ENCODE results near the gene WDR86.
A peak's percentile ranks its signal among the peaks of the same experiment; 100 is the strongest.

WDR86 gene

DNA sequence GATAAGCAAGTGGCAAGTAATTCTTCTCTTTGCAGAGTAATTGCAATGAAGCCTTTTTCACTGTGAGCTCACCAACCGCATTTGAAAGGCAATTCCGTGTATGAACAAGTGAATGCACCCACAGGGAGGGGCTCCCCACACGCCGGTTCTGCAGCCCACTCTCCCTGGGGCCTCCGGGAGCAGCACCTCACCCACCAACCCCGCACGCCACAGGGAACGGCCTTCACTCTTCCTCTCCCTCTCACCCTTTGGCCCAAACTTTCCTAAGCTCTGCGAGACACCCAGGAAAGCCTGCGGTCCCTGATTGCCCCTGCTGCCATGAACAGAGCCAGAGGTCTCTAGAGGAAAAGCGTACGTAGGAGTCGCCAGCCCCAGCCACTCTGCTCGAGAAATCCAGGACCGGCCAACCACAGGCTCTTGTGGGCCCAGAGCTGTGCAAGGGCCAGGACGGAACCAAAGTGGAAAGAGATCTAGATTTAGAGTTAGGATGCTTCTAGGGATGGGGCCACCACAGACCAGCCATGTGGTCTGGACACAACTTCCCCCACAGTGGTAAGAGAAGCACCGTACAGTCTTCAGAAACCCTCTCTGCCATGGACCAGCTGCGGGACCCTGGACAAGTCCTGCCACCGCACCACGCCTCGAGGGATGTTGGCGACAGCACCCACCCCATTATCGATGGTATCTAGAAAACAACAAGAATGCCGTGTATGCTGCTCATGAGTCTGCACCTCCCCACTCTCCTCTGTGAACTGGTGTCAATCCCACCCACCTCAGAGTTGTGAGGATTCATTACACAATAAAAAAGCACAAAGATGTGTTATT lies 3.6 kb downstream of the WDR86 start:
- DNase-seq, result no peak

DNA sequence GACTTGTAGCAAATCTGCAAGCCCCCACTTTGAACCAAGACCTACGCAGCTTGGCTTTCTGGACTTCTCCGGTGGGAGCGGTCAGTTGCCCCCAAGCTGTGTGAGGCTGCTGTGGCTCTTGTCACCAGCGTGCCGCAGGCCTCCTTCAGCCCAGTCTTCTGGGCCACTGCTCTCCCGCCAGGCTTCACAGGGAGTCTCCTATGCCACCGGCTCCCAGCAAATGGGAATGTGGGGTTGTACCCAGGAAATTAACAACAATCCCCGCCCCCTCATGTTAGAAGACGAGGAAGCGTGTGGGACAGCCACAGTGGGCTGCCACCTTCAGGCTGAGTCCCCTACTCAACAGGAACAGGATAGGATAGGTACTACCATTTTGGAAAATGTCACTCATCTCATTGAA lies 4.2 kb downstream of the WDR86 start:
- no peak for DNase-seq

GRCh38 chr7:151405056-151405455 lies 4.8 kb downstream of the WDR86 start:
- no peak for DNase-seq

GRCh38 chr7:151404216-151405011 lies 5.4 kb downstream of the WDR86 start:
- DNase-seq, result peak; percentile 68 to 82 (median 74)

DNA sequence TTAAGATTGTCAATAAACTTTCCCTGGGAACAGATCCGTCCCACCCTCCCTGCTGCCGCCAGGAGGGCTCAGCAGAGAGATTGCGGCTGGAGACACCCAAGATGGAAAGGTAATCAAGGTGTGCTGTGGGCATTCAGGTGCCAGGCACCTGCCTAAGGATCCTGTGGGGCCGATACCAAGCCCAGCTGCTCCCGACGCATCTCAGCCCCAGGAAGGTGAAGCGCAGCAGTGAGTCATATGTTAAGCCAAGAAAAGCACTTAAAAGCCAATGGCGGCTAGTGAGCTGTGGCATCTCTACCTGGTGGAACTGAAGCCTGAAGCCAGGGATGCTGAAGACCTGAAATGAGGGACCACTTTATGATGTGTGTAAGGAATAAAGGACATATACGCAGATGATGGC lies 6.1 kb downstream of the WDR86 start:
- DNase-seq, result no peak

- no peak for DNase-seq
These were observed 7.6 kb downstream of the WDR86 start for GRCh38 chr7:151402029-151402835.

DNA sequence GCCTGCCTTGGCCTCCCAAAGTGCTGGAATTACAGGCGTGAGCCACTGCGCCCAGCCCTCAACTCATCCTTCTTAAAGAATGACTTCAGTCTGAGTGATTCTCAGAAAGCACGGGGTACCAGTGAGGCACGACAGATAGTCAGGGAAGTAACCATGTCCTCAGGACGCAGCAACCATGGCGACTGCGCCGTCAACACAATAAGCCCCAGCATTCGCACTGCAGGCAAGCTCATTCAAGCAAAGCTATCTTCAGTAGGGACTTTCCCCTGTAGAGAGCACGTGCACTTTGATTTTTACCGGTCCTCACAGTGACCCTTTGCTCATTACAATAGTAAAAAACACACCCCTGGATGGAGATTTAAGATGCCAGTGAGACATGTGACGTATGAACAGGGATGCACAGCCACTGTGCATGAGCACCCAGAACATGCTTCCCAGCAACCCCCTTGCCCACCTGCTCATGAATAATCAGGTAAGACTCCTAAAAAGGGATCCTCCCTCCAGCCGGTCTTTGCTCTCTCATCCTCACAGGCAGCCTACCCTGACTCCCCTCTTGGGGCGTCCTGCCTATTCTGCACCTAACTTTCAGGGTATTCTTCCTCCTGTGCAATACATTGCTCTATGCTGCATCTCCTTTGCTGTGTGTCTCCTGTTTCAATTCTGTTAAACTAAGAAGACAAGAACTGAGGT lies 9.1 kb downstream of the WDR86 start:
- no peak for DNase-seq

DNA sequence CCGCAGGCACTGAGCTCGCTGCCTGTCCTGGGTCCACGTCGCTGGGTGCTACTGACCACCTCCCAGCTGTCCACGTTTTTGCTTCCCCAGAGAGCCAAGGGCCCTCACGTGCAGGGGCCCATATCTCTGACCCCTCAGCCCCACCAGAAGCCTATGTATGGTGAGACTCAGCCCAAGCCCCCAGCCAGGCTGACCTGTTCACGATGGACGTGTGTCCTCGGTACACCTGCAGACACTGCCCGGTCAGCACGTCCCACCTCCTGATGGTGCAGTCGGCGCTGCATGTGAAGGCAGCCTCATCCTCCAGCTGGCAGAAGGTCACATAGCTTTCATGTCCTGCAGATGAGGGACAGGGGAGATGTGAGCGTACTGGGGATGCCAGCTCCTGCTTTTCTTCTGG lies 9.9 kb downstream of the WDR86 start:
- no peak for DNase-seq

DNA sequence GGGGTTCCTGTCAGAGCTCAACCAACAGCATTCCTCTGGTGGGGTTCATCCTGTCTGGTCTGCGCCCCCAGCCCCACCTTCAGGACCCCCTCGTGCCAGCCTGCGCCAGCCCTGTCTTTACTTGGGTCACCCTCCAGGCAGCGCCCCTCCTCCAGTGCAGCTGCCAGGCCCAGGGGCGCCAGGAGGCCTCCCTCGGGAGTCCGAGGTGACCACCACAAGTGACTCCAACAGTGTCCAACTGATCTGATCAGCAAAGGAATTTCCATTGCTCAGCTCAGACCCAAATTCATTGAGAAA lies 10.6 kb downstream of the WDR86 start:
- no peak for DNase-seq

DNA sequence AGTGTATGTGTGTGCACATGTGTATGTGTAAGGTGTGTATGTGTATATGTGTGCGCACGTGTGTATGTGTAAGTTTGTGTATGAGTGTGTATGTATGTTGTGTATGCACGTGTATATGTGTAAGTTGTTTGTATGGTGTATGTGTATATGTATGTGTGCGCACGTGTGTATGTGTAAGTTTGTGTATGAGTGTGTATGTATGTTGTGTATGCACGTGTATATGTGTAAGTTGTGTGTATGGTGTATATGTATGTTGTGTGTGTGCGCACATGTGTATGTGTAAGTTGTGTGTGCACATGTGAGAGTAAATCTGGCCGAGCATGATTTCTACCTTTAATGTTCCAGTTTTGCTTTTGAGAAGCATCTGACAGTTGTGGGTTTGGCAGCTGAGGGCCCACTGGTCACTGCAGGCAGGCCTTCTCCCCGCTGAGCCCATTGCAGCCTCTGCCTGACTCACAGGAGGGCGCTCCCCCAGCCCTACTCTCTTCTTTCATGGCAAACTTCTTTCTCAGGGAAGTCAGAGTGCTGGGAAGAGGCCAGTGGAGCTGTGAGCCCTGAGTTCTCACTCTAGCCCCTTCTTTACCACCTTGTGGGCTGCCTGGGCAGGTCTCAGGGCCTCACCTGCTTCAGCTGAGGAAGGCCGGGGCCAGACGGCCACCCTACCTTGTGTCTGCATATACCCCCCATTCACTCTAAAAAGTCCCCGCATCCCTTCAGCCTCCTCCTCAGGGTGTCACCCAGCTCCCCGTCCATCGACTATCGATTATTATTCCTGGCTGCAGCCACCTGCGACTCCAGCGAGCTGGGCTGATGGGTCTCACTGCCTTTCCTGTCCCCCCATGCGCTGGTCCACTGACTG lies 11.2 kb downstream of the WDR86 start:
- DNase-seq, result no peak

GRCh38 chr7:151397026-151397425 lies 12.8 kb downstream of the WDR86 start:
- no peak for DNase-seq

DNA sequence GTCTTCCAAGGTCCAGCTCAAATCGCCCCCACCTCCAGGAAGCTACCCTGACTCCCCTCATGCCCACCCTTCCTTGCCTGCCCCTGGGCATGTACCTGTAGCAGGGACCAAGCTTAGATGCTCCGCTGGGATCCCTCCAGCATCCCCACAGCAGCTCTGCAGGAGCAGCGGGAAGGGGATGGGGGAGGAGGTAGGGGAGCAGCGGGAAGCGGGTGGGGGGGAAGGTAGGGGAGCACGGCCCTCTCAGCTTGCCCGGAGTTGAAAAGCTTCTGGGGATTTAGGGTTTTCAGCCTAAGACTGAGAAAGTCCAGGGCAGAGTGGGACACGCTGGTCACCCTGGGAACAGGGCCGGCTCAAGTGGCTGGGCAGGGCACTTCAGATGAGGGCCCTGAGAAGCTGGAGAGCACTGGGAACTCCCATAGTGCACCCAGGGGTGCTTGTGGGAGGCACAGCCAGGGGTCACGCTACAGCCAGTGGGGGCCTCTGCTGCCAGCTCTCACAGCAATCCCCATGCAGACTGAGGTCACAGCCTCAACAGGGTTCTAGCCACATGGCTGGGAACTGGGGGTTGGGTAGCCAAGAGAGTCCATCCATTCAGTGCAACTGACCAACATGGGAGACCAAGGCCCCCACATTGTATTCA lies 13.4 kb downstream of the WDR86 start:
- no peak for DNase-seq

- no peak for DNase-seq
These were observed 14.8 kb downstream of the WDR86 start for GRCh38 chr7:151395036-151395367.

GRCh38 chr7:151394076-151395035 lies 15.5 kb downstream of the WDR86 start:
- no peak for DNase-seq

DNA sequence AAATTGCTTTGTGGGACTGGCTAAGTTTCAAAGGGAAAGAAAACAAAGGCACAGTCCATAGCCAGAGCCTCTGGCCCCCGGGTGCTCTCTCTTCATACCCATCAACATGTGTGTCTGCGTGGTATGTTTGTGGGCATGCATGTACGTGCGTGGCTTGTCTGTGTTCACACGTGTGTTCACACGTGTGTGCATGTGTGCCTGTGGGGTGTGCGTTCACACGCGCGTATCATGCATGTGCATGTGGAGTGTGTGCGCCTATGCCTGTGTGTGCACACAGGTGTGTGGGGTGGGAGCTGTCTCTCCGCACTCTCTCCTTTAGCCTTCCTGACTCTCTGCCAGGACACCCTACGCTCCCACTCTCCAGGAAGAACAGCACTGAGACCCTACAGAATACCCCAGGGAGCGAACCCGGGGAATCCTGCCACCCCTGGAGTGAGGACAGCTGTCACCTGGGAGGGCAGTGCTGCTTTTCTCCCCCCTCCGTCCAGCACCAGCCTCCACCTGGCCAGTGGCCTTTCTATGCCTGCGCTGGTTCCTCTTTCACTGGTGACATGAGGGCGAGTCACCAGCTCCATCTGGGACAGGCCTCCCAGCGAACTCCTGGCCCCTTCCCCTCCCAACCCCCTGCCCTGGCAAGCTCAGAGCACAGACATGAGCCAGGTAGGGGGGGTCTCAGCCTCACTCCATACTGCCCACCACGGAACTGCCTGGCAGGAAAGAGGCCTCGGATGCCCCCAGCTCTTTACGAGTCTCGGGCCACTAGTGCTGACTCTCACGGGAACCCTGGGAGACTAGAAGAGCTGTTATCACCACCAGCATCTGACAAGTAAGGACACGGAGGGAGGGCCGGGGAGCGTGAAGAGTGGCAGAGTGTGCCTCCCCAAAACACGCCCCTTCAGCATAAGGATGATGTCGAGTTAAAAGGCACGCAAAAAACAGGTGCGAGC lies 16.5 kb downstream of the WDR86 start:
- peak in 1 of 4 experiments; percentile 22 for DNase-seq

- no peak for DNase-seq
These were observed 17.4 kb downstream of the WDR86 start for GRCh38 chr7:151392426-151392825.

GRCh38 chr7:151392002-151392401 lies 17.8 kb downstream of the WDR86 start:
- no peak for DNase-seq

DNA sequence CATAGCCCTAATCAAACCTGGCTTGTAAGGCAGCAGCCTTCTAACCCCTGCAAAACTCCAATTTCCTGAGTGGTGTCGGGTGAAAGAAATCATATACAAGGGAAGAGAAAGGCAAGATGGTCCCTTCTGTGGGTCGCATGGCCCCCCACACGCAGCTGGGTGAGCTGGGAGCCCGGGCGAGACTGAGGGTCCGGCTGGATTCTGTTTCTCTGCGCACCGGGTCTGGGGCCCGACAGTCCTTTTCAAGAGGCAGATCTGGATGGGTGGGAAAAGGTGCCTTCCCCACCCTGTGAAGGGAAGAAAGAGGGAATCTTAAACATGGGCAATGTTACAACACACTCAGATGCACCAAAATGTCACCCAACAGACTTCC lies 18.5 kb downstream of the WDR86 start:
- no peak for DNase-seq
